Measurements from ENCODE around the gene DCAF17. TPM values are rescaled to one million over a fixed set of nuclear protein-coding genes. Genes with fewer than 3 reads are reported as not detected.

Gene DCAF17
- total and polyA plus RNA-seq, 12 donors: 2.0 to 10.5 (median 7.4) TPM

Other genes starting within 250 kb of the DCAF17 start
- 10 to 100 TPM in 7 of 10 donors, 1 to 10 TPM in 3; 6.6 to 13.6 (median 11.7) TPM for gene METTL8, start 236 bp upstream of the DCAF17 start, total RNA-seq
- gene METTL8, start 236 bp upstream of the DCAF17 start, polyA plus RNA-seq: 1 to 10 TPM; 1.7 to 3.8 TPM
- 10 to 100 TPM; 26.1 to 67.5 (median 44.5) TPM for gene CYBRD1, start 88.2 kb downstream of the DCAF17 start, total RNA-seq
- 10 to 100 TPM; 26.3 to 56.3 TPM for gene CYBRD1, start 88.2 kb downstream of the DCAF17 start, polyA plus RNA-seq